ENCODE results near the gene COMMD10.

- TF ChIP-seq CTCF (IDR thresholded peaks at IDR 0.05) = no peak
- no peak for TF ChIP-seq POLR2A (IDR thresholded peaks at IDR 0.05)
These were observed 26.4 kb upstream of the COMMD10 start for GRCh38 chr5:116058346-116058936.

Measured in Peyer's patch (tissue), 4 donors.